Progenitor cell of endocrine pancreas (in vitro differentiated cells): ENCODE results near the gene SPOCK1. TPM values are rescaled to one million over a fixed set of nuclear protein-coding genes. Genes with fewer than 3 reads are reported as not detected.
A peak's percentile ranks its signal among the peaks of the same experiment; 100 is the strongest.

Experiments
- DNase-seq: peaks from one replicate; pipeline ENCODE4 v3.0.0; 2021; ENCODE audit warnings: low spot score; ENCODE audit not compliant: unreplicated experiment
- H3K27ac Mint-ChIP-seq: 2 replicates; pipeline ENCODE4 v1.8.0; 2021; ENCODE audit warnings: mild to moderate bottlenecking, moderate library complexity, mixed read lengths
- H3K27me3 Mint-ChIP-seq: 2 replicates; pipeline ENCODE4 v1.8.0; 2021; ENCODE audit warnings: mixed read lengths
- H3K36me3 Mint-ChIP-seq: 2 replicates; pipeline ENCODE4 v1.8.0; 2022; ENCODE audit warnings: mixed read lengths; ENCODE audit not compliant: insufficient read depth
- H3K4me1 Mint-ChIP-seq: 2 replicates; pipeline ENCODE4 v1.8.0; 2021; ENCODE audit warnings: low read depth, mixed read lengths
- H3K4me3 Mint-ChIP-seq: 2 replicates; pipeline ENCODE4 v1.8.0; 2021; ENCODE audit warnings: low read depth, mild to moderate bottlenecking, moderate library complexity, mixed read lengths
- H3K9me3 Mint-ChIP-seq: 2 replicates; pipeline ENCODE4 v1.8.0; 2021; ENCODE audit warnings: low read depth, mixed read lengths
- total RNA-seq: library from RNA; stranded (reverse); gene quantifications from 2 replicates; pipeline ENCODE4 v1.2.1, GENCODE V29; 2021
- TF ChIP-seq, protein P1 (sequence below): fragments of 200-600 bp; sonication (generic); IDR thresholded peaks from one replicate; pipeline ENCODE4 v1.5.0; 2021; ENCODE audit warnings: antibody characterized with exemption, mild to moderate bottlenecking; ENCODE audit not compliant: unreplicated experiment

The SPOCK1 gene
- total RNA-seq, 1 donor from 2014 or later: 41.4 TPM

DNA sequence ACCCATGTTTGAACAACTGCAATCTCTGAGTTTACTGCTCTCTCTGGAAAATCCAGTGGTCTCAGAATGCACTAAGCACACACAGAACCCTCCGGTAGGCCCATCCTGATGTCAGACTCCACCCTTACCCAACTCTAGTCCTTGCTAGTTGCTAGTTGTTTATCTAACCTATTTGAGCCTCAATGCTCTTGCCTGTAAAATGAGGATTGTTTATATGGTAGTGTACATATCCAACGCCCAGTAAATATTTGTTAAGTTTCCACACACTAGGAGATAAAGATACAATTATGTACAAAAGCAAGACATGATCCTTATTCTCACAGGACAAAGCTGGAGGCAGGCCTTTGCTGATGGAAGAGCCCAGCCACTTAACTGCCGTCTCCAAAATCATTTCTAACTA lies 192.2 kb downstream of the SPOCK1 start:
- DNase-seq: no peak
- Mint-ChIP-seq H3K27ac (no peak overlapping the region), H3K9me3 (no peaks in the 10 kb centered on the region), H3K27me3 (no peaks in the 10 kb centered on the region), H3K36me3 (no peaks in the 10 kb centered on the region), H3K4me1 (peaks cover 13% of the 10 kb centered on the region), H3K4me3 (no peak overlapping the region)
- TF ChIP-seq, protein P1, sequence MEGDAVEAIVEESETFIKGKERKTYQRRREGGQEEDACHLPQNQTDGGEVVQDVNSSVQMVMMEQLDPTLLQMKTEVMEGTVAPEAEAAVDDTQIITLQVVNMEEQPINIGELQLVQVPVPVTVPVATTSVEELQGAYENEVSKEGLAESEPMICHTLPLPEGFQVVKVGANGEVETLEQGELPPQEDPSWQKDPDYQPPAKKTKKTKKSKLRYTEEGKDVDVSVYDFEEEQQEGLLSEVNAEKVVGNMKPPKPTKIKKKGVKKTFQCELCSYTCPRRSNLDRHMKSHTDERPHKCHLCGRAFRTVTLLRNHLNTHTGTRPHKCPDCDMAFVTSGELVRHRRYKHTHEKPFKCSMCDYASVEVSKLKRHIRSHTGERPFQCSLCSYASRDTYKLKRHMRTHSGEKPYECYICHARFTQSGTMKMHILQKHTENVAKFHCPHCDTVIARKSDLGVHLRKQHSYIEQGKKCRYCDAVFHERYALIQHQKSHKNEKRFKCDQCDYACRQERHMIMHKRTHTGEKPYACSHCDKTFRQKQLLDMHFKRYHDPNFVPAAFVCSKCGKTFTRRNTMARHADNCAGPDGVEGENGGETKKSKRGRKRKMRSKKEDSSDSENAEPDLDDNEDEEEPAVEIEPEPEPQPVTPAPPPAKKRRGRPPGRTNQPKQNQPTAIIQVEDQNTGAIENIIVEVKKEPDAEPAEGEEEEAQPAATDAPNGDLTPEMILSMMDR: no peak

DNA sequence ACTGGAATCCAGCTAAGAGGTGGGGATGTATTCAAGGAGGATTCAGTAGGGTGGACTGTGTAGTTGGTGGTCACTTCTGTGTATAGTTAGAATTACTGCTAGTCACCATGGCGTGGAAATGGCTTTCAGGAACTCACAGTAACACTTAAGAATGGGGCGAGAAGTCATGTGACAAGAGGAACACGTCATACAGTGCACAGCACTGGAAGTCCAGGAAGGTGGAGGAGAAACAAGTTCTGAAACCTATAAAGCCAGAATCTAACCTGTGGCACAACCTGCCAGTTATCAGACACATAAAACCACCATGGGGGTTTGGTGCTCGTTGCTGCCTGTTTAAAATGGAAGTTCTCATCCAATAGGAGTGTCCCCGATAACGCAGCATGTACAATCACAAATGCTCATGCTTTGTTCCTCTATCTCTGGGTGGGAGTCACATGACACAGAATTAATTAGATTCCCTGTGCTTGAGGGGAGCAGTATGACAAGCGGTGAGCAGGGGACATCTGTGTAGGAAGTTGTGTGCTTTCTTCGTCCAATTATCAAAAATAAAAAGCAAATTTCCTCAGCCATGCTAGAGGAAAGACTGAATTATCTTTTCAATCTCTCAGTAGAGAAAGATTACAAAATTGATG lies 193.0 kb downstream of the SPOCK1 start:
- H3K4me3 Mint-ChIP-seq: no peak overlapping the region
- no peaks in the 10 kb centered on the region for H3K27me3 Mint-ChIP-seq
- no peak overlapping the region for H3K27ac Mint-ChIP-seq
- no peak for DNase-seq
- peaks cover 13% of the 10 kb centered on the region for H3K4me1 Mint-ChIP-seq
- H3K36me3 Mint-ChIP-seq: no peaks in the 10 kb centered on the region
- TF ChIP-seq, protein P1: no peak
- H3K9me3 Mint-ChIP-seq: no peaks in the 10 kb centered on the region

DNA sequence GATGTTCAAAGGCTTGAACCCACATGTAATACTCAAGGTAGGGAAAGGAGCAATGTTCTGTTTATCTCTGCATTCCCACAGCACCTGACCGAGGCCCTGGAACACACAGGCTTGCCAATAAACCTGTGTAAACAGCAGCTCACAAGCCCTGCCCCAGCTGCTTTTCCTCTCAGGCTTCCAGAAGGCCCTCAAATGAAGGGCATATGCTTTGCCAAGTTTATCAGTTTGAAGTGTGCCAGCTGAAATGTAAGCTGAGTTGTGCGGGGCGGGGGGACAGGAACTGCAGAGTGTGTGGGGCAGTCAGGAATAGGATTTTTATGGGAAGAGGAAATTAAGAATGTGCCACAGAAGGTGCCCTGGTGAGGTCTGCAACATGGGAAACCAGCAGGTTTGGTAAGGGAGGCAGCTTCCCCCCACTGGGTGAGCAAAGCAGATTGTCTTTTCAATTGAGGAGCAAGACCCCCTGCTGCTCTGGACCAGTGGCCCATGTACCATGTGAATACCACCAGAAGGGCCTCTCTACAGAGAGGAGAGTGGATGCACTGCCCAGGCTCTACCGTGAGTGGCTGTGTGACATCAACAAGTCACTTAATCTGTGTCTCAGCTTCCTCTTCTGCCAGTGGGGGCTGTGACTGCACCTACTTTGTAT lies 194.8 kb downstream of the SPOCK1 start:
- Mint-ChIP-seq H3K27ac (no peak overlapping the region), H3K27me3 (no peaks in the 10 kb centered on the region), H3K4me1 (peaks cover 13% of the 10 kb centered on the region), H3K9me3 (no peaks in the 10 kb centered on the region), H3K36me3 (no peaks in the 10 kb centered on the region), H3K4me3 (no peak overlapping the region)
- no peak for DNase-seq
- TF ChIP-seq, protein P1: no peak

DNA sequence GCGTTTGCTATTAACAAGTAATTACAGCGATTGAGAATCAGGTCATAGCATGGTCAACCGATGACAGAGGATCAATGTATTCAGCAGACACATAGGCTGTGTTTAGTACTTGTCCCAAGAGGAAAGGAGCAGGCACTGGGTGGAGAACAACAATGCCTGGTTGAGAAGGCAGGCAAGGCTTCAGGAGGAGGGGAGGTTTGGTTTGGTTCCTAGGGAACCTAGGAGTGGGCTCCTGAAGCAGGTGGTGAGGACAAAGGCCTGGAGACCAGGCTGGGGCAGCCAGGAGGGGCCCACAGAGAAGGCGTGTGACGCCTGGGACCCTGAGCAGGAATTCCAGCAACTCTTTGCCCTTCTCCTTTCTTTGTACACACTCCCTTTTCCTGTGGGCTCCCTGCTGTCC lies 195.6 kb downstream of the SPOCK1 start:
- DNase-seq: no peak
- no peaks in the 10 kb centered on the region for H3K27me3 Mint-ChIP-seq
- no peak overlapping the region for H3K4me3 Mint-ChIP-seq
- H3K27ac Mint-ChIP-seq: peak overlapping the region; percentile 34
- TF ChIP-seq, protein P1: no peak
- no peaks in the 10 kb centered on the region for H3K36me3 Mint-ChIP-seq
- H3K9me3 Mint-ChIP-seq: no peaks in the 10 kb centered on the region
- peaks cover 13% of the 10 kb centered on the region for H3K4me1 Mint-ChIP-seq

DNA sequence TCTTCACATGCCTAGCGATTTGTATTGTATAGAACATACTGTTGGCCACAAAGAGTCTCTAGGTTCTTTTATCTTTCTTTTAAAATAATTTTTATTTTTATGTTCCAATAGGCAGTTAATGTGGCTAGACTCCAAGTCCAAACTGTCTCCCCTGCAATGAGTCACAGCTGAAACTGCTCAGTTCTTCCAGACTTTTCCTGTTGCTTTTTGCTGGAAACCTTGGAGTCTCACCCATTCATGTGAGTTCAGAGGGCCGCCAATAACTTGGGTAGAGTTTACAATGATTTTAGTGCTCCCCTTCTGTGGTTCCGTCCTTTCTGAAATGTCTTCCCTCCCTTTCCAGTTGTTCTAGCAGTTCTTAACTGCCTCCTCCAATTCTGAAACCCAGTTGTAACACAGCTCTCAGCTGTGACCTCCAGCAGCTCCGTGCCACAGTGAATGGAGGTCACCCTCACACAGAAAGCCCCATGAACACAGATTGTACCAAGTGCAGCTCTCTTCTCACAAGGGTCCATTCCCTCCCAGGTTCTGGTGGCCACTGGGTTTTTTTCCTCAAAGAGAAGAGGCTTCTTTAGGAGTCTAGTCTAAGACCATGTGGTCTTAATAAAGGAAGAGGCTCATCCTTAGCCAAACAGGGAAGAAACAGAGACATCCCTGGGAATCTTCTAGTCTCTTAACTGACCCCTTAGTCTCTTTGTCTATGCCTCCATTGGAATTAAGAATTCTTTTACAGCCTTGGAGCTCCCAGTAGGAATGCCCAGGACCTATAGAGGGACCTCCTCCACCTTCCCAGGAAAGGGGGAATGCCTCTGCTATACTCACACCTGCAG lies 198.5 kb downstream of the SPOCK1 start:
- no peak overlapping the region for H3K27ac Mint-ChIP-seq

More for the DNA sequence above, 198.5 kb downstream of the SPOCK1 start:
- Mint-ChIP-seq H3K27me3 (no peaks in the 10 kb centered on the region), H3K9me3 (no peaks in the 10 kb centered on the region), H3K4me1 (peaks cover 5% of the 10 kb centered on the region), H3K4me3 (no peak overlapping the region), H3K36me3 (no peaks in the 10 kb centered on the region)
- DNase-seq: no peak
- TF ChIP-seq, protein P1: no peak
